ENCODE data around the gene PITPNM1.
A peak's percentile ranks its signal among the peaks of the same experiment; 100 is the strongest.

The PITPNM1 gene

DNA sequence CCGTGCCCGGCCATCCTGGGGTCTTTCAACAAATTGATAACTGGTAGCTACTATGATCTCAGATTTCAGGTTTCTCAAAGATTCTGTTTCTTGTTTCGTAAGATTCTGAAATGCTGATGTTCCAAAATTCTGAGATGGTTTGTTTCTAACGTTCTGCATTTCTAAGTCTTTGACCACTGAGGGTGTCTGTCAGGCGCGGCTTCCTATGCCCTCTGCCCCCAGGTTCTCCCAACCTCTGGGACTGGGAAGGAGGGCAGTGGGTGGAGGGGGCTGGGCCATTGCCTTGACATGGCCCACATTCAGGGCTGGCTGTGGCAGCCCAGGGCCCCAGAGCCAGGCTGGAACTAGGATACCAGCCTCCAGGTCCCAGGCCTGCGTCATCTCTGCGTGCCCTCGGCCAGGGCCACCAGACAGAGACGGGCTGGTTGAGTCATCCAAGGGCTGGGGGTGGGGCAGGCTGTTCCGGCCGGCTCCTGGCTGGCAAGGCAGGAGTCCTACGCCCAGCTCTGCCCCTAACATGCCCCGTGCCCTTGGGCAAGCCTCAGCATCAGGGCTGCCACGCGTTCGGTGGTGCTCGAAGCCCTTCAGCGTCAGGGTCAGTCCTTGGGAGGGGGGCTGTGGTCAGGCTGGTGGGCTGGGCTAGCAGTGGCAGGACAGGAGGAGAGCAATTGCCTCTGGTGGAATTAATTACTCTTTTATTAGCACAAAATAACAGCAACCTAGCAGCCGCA lies 41.3 kb downstream of the PITPNM1 start:
- DNase-seq = peak; percentile 61

DNA sequence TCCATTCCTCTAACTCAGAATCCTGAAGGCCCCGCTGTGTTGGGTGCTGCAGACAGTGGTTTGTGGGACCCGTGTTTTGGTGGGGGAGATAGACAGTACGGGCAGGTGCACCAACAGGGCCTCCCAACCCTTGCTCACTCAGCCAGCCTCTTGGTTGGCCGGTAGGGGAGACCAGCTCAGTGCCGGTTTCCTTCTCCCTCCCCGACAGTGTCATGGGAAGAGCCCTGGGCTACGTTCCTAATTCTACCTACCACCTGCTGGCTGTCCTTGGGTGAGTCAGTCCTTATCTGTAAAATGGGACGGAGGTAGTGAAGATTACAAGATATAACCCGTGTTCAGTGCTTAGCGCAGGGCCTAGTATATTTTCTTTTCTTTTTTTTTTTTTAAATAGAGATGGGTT lies 42.0 kb downstream of the PITPNM1 start:
- no peak for DNase-seq

DNA sequence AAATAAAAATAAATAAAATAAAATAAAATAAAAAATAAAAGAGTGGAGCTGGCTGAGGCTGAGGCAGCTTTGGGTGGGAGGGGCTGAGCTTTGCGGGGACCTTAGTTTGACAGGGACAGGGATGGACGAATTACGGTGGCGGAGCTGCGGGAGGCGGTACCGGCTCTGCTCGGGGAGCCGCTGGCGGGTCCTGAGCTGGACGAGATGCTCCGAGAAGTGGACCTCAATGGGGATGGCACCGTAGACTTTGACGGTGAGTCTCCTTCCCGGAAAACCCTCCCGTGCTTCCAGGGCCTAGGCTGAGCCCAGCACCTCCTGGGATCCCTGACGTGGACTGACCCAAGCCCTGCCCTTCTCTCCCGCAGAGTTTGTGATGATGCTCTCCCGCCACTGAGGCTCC lies 46.9 kb downstream of the PITPNM1 start:
- no peak for DNase-seq

DNA sequence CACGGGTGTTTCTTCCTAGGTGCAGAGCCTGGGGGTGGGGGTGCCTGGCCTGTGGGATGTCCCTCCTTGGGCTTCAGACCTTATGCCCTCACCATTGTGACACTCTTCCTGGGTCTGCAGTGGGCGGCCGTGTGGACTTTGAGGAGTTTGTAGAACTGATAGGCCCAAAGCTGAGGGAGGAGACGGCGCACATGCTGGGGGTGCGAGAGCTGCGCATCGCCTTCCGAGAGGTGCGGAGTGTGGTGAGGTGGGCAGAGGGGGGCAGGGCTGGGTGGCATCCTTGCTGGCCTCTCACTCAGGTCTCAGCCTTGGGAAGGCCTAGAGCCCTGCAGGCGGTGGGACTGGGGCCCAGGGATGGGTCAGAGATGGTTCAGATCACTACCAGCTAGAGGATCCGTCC lies 47.7 kb downstream of the PITPNM1 start:
- no peak for DNase-seq

DNA sequence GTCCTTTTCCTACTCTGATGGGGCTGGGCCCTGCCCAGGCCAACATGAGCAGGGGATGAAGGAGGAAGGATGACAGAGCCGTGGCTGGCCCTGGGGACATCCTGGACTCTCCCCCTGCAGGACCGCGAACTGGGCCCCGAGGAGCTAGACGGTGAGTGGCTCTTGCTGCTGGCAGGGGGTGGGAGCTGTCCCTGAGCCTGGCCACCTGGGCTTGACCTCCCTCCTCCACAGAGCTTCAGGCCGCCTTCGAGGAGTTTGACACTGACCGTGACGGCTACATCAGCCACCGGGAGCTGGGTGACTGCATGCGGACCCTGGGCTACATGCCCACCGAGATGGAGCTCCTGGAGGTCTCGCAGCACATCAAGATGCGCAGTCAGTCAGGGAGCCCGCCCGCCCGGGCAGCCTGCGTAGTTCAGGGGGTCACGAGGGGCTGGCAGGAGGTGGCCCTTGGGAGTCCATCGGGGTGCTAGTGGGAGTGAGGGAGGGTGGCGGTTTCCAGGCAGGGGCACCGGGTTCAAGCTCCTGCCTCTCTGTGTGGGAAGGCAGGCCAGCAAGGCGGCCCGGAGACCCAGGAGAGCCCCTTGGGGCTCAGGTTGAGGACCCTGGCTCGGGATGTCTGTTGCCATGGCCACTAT lies 49.0 kb downstream of the PITPNM1 start:
- no peak for DNase-seq

DNA sequence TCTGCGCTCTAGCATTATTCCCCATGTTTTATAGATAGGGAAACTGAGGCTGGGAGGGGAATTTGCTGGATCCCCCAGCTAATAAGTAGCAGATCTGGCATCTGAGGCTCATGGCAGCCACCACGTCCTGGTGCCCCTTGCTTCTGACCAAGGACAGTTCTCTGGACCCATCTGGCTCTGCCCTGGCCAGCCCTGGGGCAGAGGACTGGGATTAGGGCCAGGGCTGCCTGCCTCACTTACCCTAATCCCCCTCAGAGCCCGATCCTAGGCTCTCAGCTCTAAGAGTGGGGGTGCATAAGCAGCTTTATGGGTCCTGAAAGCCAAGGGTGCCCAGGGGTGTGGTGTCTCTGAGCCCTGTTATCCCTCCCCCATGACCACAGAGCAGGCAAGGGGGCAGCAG lies 50.1 kb downstream of the PITPNM1 start, which contains the start of gene CABP4:
TSS of gene CABP4 (plus strand) at position 301 of the 400 bp plus-strand sequence. CDS start at position 371, 70 bp downstream.
- DNase-seq = no peak

DNA sequence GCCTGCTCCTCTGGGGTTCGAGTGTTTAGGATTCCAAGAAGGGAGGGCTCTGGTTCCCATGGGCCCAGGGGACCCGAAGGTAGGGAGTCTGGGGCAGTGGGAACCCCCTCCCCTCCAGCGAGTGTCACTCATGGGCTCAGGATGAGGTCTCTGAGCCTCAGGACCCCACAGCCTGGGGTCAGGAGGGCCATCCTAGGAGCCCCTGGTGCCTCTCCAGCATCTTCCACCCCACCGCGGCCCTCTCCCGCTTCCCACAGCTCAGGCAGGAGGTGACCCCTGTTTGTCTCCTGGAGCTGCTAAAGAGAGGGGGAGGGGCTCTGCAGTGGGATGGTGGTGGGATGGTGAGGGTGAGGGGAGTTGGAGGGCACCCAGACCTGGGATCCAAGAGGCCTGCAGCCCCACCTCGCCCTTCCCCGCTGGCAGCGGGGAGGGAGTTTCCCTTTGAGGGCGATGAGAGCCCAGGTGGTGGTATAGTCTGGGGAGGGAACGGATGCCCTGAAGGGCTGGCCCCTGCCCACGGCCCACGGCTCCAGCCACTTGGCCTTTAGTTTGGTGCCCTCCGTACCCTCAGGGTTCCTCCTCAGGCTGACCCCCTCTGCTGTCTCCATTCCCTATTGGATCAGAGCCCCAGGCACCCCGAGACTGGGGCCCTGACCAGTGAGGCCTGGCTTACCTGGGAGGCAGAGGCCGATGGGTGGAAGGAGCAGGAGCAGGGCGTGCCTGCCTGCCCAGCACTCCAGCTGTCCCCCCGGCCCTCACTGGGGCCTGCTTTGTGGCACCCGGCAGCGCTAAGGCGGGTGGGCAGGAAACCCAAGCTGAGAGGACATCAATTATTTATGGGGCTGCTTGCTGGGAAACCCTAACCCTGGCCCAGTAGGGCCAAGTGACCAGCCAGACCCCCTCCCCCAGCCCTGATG lies 51.1 kb downstream of the PITPNM1 start:
- no peak for DNase-seq

DNA sequence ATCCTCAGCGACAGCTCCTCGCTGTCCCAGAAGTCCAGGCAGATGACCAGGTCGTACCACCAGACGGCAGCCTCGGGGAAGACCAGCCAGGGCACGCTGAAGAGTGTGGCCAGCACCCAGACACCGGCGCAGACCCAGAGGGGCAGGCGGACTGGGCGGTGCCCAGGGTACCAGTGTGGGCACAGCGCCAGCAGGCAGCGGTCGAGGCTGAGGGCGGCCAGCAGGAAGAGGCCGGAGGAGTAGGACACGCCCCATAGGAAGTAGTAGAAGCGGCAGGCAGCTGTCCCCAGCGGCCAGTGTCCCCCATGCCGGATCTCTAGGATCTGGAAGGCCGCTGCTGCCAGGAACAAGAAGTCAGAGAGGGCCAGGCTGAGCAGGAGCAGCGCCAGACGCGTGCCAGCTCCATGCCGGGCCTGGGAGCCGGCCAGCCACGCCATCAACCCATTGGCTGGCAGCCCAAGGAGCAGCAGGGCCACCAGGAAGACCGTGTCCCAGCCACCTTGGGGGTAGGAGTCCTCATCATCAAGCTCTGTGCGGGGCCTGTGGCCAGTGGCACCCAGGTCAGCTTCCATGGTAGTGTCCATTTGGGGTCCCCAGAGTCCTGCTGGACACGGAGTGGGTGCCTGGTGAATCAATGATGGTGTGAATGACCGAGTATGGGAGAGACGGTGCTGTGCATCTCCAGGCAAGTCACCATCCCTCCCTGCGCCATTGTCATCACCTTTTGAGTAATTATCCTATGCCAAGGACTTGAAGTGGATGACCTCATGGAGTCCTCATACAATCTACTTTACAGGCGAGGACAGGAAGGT lies 52.8 kb downstream of the PITPNM1 start, which contains the start of gene GPR152:
TSS of gene GPR152 (minus strand) at position 589 of the 812 bp plus-strand sequence. CDS start at position 584, 5 bp downstream.
- DNase-seq = no peak

DNA sequence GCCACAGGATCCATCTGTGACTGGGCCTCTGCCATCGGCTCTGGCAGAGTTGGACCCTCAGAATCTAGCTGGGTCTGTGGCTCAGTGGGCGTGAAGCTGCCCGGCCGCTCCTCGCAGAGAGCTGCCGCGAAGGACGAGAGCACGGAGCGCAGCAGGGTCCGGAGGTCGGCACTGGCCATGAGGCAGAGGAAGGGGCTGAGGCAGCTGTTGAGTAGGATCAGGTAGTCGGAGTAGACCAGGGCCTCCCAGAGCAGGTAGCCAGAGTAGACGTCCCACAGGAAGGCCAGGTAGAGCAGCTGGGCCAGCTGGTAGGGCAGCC lies 53.5 kb downstream of the PITPNM1 start:
- DNase-seq = no peak

DNA sequence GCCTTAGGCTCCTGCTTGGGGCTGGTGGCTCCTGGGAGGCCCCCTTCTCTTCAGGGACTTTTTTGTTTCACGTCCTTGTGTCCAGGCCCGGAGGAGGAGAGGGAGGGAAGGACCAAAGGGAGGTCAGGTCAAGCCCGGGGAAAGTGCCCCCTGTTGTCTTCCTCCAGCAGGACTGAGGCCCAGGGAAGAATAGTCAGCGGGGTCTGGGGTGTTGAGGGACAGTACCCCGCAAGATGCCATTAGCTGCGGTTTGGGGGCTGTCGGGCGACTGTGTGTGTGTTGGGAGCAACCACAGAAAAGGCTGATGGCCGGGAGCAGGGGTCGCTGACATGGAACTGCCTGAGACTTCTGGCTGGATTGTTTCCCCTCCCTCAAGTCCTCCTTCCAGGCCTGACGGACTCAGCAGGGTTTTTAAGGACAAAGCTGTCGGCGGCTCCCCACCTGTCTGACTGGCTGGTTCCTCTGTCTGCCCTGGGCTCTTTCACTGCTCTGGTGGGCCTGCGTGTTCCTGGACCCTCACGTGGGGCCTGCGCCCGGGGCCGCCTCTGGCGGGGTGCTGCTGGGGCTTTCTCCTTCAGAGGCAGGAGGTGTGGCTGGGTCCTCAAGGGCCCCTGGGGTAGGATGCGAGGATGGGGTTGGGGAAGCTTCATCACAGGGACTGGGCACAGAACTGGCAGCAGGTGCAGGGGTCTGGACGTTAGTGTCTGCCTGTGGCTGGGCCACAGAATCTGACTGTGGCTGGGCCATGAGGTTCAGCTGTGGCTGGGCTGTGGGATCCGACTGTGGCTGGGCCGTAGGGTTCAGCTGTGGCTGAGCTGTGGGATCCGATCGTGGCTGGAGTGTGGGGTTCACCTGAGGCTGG lies 54.1 kb downstream of the PITPNM1 start:
- DNase-seq = no peak

DNA sequence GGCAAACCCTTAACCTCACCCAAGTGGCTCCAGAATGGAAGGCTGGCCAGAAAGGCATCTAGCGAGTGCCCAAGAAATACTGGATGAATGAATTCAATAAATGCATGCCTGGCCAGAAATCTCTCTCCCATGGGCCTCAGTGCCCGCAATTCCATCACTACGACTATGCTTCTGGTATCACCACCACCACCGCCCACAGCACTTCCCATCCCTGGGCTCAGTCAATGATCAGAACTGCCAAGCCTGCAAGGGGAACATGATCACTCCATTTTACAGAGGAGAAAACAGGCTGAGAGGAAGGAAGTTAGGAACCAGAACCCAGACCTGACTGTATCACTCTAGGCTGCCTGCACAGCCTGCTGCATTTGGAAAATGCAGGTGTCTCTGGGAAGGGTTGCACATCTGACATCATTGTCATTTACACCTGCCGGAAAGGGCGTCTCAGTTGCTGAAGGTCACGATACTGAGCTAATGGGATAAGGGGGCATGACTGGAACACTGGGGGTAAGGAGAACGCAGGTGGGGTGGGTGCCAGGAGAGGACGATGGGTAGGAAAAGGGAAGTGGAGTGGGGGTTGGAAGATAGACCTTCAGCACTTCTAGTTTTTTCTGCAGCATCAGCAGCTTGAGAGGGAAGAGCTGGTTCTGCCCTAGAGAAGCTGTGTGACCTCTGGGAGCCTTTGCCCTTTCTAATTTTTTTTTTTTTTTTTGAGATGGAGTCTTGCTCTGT lies 55.9 kb downstream of the PITPNM1 start:
- DNase-seq = no peak

DNA sequence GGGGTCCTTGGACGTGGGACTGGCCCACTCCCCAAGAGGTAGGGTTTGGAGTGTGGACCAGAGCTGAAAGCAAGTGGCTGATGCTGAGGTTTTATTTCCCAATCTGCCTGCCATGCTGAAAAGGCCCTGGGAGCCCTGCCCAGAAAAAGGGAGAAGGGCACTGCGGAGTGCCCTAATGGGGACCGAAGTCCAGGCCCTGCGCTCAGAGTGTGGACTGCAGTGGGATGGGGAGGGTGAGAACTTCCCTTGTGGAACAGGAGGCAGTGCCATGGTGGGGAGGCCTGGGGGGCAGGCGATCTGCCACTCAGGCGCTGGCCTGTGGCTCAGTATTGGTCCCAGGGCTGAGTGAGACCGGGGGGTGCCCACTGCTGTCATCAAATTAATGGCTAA lies 56.9 kb downstream of the PITPNM1 start:
- DNase-seq = no peak

DNA sequence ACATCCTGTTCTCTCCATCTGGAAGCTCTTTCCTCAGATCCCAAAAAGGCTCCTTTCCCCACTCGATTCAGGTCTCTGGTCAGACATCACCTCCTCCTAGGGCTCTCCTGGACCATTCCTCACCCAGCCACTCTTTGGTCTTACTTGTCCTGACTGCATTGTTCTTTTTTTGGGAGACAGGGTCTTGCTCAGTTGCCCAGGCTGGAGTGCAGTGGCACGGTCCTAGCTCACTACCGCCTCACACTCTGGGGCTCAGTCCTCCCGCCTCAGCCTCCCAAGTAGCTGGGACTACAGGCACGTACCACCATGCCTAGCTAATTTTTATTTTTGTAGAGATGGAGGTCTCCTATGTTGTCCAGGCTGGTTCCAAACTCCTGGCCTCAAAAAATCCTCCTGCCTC lies 59.6 kb downstream of the PITPNM1 start:
- DNase-seq = no peak

DNA sequence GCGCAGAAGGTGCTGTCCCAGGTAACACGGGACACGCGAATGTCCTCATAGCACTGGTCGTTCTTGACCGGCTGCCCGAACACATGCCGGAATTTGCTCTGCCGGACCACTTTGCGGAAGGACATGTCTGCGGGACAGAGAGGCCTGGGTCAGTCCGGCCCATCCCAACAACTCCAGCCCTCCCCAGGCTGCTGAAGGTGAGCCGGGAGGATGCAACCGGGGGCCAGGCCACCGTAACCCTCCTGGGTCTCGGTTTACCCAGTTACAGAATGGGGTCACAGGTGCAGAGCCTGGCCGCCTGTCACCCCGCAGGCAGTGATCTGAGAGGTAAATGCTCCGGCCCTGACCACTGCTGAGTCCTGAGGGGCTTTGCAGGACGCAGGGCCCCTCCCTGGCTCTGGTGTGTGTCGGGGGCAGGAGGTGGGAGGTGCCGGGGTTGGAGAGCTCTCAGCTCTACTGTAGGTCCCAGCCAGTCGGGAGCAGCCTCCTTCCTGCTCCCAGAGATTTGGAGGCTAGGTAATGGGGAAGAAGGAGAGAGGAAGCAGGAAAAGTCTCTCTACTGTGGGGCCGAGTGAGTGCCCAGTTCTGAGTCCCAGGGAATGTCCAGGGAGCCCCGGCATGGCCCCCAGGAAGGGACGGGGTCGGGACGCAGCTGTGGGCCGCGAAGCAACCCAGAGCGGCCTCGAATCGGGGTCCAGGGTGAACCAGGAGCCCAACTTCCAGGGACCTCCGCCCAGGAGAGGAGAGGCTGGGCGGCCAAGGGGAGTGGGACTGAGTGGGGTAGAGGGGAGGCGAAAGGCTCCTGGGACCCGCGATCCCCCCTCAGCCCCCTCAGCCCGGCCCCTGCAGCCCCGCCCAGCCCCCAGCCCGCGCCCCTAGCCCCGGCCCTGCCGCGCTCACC lies 62.4 kb downstream of the PITPNM1 start:
- DNase-seq = no peak

Data from activated CD8-positive, alpha-beta memory T cell treated with anti-CD3 and anti-CD28 coated beads for 24 hours (primary cell).